Left lung (tissue), 10 donors: ENCODE results near the gene DELE1. TPM values are rescaled to one million over a fixed set of nuclear protein-coding genes. Genes with fewer than 3 reads are reported as not detected.
A peak's percentile ranks its signal among the peaks of the same experiment; 100 is the strongest.

Source experiments
- ATAC-seq: fragments of 200-7000 bp; cut with Tn5 transposase; one replicate; pipeline ENCODE4 v1.9.1; 2020; ENCODE audit warnings: moderate library complexity
- DNase-seq, 4 donors: peaks; one replicate each; pipeline ENCODE4 v3.0.0-alpha.2; 2013 to 2020
- H3K27ac ChIP-seq, 2 donors: fragments of 200-600 bp; sonication (generic) in 1 of 2; one replicate each; pipeline versions ENCODE4 v1.5.0 to v1.8.0; 2020 to 2021
- H3K27me3 ChIP-seq, 2 donors: fragments of 200-600 bp; sonication (generic) in 1 of 2; one replicate each; pipeline versions ENCODE4 v1.5.0 to v1.8.0; 2020 to 2021
- H3K36me3 ChIP-seq, 2 donors: fragments of 200-600 bp; sonication (generic) in 1 of 2; one replicate each; pipeline versions ENCODE4 v1.5.0 to v1.8.0; 2020 to 2021
- H3K4me1 ChIP-seq, 2 donors: fragments of 200-600 bp; one replicate each; pipeline ENCODE4 v1.8.0; 2021
- H3K4me3 ChIP-seq, 2 donors: fragments of 200-600 bp; sonication (generic) in 1 of 2; one replicate each; pipeline versions ENCODE4 v1.5.0 to v1.8.0; 2020 to 2021; ENCODE audit warnings: mild to moderate bottlenecking in 1 of 2
- H3K9me3 ChIP-seq, 2 donors: fragments of 200-600 bp; sonication (generic) in 1 of 2; one replicate each; pipeline versions ENCODE4 v1.5.0 to v1.8.0; 2020 to 2021
- CTCF ChIP-seq, 2 donors: fragments of 200-600 bp; sonication (generic) in 1 of 2; IDR thresholded peaks; one replicate each; pipeline versions ENCODE4 v1.5.0 to v1.8.0; 2021; ENCODE audit warnings: antibody characterized with exemption in 2 of 2
- intact Hi-C, 2 donors: fragments of 100-400 bp; cut with DNase I; formaldehyde crosslinking; loops; one replicate each; pipeline versions ENCODE4 v1.11.2 to v1.14.2; 2022
- polyA plus RNA-seq, 6 donors: library from polyadenylated mRNA; unstranded; fragments of 120-200 nt; gene quantifications; one replicate each; pipeline ENCODE4 v1.2.1, GENCODE V29; 2013; ENCODE audit not compliant: insufficient read length in 6 of 6
- total RNA-seq, 2 donors: library from RNA; stranded (reverse); fragmentation: NEBNext Ultra II Directional; extraction: Animal tissue kit (Norgen Biotek cat#: 25700); gene quantifications; one replicate each; pipeline ENCODE4 v1.2.1, GENCODE V29; 2021
- donor health status: DM: no; HTN: yes; CAD: no.
- donor health status: DM: no; HTN: no; CAD: no.

DELE1 gene
- total and polyA plus RNA-seq, 8 donors: 74.1 to 168 (median 148) TPM

GRCh38 chr5:141878186-141878710, 45.4 kb upstream of the DELE1 start, which contains the start of gene PCDH1:
Gene PCDH1 (minus strand): TSS chr5:141878410. CDS start chr5:141878262, 148 bp downstream.
- H3K27me3 ChIP-seq: peaks cover 37 to 100% of the 10 kb centered on the region in 2 donors
- TF ChIP-seq CTCF (IDR thresholded peaks at IDR 0.05): no peak
- peak within 1 kb of the TSS; percentile 53 to 65 for H3K4me3 ChIP-seq
- peaks cover 0 to 52% of the 10 kb centered on the region in 2 donors for H3K4me1 ChIP-seq
- ATAC-seq: peak; percentile 67
- H3K9me3 ChIP-seq: no peaks in the 10 kb centered on the region
- intact Hi-C loops: loop anchor here in 1 of 2 donors (5.0 kb wide), 1 partner anchor 176 kb away; no protein-coding TSS in a partner anchor
- no peaks in the 10 kb centered on the region for H3K36me3 ChIP-seq
- peak within 1 kb of the TSS; percentile 80 to 84 for H3K27ac ChIP-seq
- peak in 1 of 4 donors; percentile 82 for DNase-seq

GRCh38 chr5:141878711-141879425, 44.8 kb upstream of the DELE1 start:
- peaks cover 43 to 100% of the 10 kb centered on the region in 2 donors for H3K27me3 ChIP-seq
- ATAC-seq (peak; percentile 83), DNase-seq (peak; percentile 84 to 93 (median 90))
- H3K36me3 ChIP-seq: no peaks in the 10 kb centered on the region
- no peaks in the 10 kb centered on the region for H3K9me3 ChIP-seq
- peaks cover 0 to 53% of the 10 kb centered on the region in 2 donors for H3K4me1 ChIP-seq
- TF ChIP-seq CTCF (IDR thresholded peaks at IDR 0.05): peak; percentile 97
- peak overlapping the region; percentile 26 to 65 for H3K4me3 ChIP-seq
- intact Hi-C loops: loop anchor here in 1 of 2 donors (5.0 kb wide), 1 partner anchor 177 kb away; no protein-coding TSS in a partner anchor
- H3K27ac ChIP-seq: peak overlapping the region; percentile 79 to 84

- TF ChIP-seq CTCF (IDR thresholded peaks at IDR 0.05): peak in 1 of 2 donors; percentile 22
- Histone ChIP-seq H3K4me3 (no peak overlapping the region), H3K27me3 (peaks cover 46 to 100% of the 10 kb centered on the region in 2 donors), H3K36me3 (no peaks in the 10 kb centered on the region), H3K4me1 (peaks cover 0 to 50% of the 10 kb centered on the region in 2 donors), H3K27ac (peak overlapping the region in 1 of 2 donors; percentile 79), H3K9me3 (no peaks in the 10 kb centered on the region)
- intact Hi-C loops: loop anchor here in 1 of 2 donors (5.0 kb wide), 1 partner anchor 177 kb away; no protein-coding TSS in a partner anchor
- ATAC-seq (no peak), DNase-seq (no peak)
Observed at GRCh38 chr5:141879426-141879759, 44.3 kb upstream of the DELE1 start.

- Histone ChIP-seq H3K27ac (peak overlapping the region in 1 of 2 donors; percentile 67), H3K4me1 (peaks cover 0 to 50% of the 10 kb centered on the region in 2 donors), H3K27me3 (peaks cover 44 to 100% of the 10 kb centered on the region in 2 donors), H3K4me3 (no peak overlapping the region), H3K9me3 (no peaks in the 10 kb centered on the region), H3K36me3 (no peaks in the 10 kb centered on the region)
- no peak for DNase-seq
- intact Hi-C loops: loop anchor here in 1 of 2 donors (5.0 to 10.0 kb wide), 2 partner anchors 75 to 178 kb away; partner anchors contain the start of gene PCDH12
- no peak for TF ChIP-seq CTCF (IDR thresholded peaks at IDR 0.05)
- ATAC-seq: no peak
Observed at GRCh38 chr5:141879941-141880738, 43.5 kb upstream of the DELE1 start.
